ENCODE results near the gene PDE4B.

GRCh38 chr1:66395202-66396061 lies 602.7 kb downstream of the PDE4B start:
- no peak for TF ChIP-seq CTCF (IDR thresholded peaks at IDR 0.05)
- TF ChIP-seq POLR2A (IDR thresholded peaks at IDR 0.05) = no peak
- no peak for TF ChIP-seq EP300 (IDR thresholded peaks at IDR 0.05)
